Measurements from ENCODE around the gene ANGPT4.

DNA sequence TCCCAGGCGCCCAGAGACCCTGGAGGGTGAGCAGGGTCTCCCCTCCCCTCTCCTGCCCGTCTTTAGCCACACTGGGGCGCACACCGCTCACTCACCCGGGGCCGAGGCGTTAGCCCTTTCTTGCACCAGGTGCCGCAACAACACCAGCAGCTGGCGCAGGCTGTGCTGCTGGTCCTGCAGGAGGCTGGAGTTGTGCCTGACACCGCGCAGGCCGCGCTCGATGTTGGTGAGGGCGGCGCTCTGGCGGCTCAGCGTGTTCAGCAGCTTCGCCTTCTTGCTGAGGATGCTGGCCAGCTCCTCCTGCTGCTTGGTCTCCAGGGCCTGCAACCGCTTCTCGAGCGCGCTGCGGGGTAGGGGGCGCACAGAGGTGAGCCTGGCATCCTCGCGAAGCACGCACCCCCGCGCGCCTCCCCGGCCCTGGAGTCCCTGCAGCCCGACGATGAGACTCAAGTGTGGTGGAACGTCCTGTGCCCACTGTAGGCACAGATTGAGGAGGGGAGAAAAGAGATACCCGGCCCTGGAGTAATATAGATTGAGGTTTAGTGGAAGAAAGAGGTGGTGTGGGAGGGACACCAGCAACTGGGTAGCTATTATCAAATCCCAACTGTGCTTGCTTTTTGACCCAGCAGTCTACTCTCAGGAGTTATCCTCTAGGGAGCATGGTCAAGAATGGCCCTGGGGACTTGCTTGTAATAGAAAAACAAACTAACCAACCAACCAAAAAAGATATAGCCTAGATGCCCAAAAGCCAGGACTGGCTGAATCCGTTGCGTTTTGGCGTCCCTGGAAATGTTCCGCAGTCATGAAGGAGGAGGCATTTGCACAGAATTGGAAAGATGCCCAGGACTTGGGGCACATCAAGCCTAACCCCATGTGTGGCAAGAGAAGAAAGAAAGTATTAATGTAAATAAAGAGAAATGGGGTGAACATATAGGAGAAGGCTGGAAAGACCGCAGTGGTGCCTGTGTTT lies 30.9 kb downstream of the ANGPT4 start:
- no peak for TF ChIP-seq EZH2 (IDR thresholded peaks at IDR 0.05; ENCODE audit: borderline replicate concordance, low read depth, low read length, severe bottlenecking)
- no peak for TF ChIP-seq CTCF (IDR thresholded peaks at IDR 0.05; ENCODE audit: borderline replicate concordance, extremely low read depth, low read length, poor library complexity, severe bottlenecking)
